Naive thymus-derived CD8-positive, alpha-beta T cell (primary cell): Measurements from ENCODE around the gene MGA. TPM values are rescaled to one million over a fixed set of nuclear protein-coding genes. Genes with fewer than 3 reads are reported as not detected.

Experiments
- ATAC-seq, 2 donors: fragments of 150-1000 bp; cut with Tn5 transposase in 1 of 2; sonication (Bioruptor Pico), chemical (Tn5 transposase) in 1 of 2; 1 replicate in 1 of 2; 2 replicates in 1 of 2; pipeline ENCODE4 v1.10.0; 2021; ENCODE audit warnings: mild to moderate bottlenecking in 2 of 2, moderate library complexity in 2 of 2
- POLR2A ChIA-PET: fragments of 350-600 bp; sonication (Branson Sonifier 250); formaldehyde crosslinking; loops from one replicate; lab custom pipeline; 2021; ENCODE audit warnings: antibody characterized with exemption; lab: Charles Lee
- DNase-seq, 10 donors: peaks; one replicate each; pipeline versions ENCODE4 v3.0.0 to v3.0.0-alpha.2; 2020 to 2022
- H3K27ac Mint-ChIP-seq, 10 donors: one replicate each; pipeline ENCODE4 v1.8.0; 2020 to 2022; ENCODE audit warnings: mild to moderate bottlenecking in 10 of 10, mixed read lengths in 10 of 10, moderate library complexity in 4 of 10, inconsistent platforms in 1 of 10
- H3K27me3 Mint-ChIP-seq, 5 donors: one replicate each; pipeline ENCODE4 v1.8.0; 2021 to 2022; ENCODE audit warnings: mixed read lengths in 5 of 5
- H3K36me3 Mint-ChIP-seq, 3 donors: one replicate each; pipeline ENCODE4 v1.8.0; 2020 to 2022; ENCODE audit warnings: mixed read lengths in 3 of 3, mild to moderate bottlenecking in 2 of 3, inconsistent platforms in 1 of 3
- H3K4me1 Mint-ChIP-seq, 4 donors: one replicate each; pipeline ENCODE4 v1.8.0; 2021 to 2022; ENCODE audit warnings: mixed read lengths in 4 of 4
- H3K4me3 Mint-ChIP-seq, 10 donors: one replicate each; pipeline ENCODE4 v1.8.0; 2020 to 2022; ENCODE audit warnings: mild to moderate bottlenecking in 10 of 10, mixed read lengths in 10 of 10, moderate library complexity in 6 of 10, inconsistent platforms in 1 of 10
- H3K9me3 Mint-ChIP-seq, 9 donors: one replicate each; pipeline ENCODE4 v1.8.0; 2020 to 2022; ENCODE audit warnings: mixed read lengths in 9 of 9, mild to moderate bottlenecking in 3 of 9, inconsistent platforms in 1 of 9, moderate library complexity in 1 of 9
- polyA plus RNA-seq, 3 donors: library from polyadenylated mRNA; unstranded; fragments of 300-500 nt; fragmentation: Illumina TruSeq; gene quantifications; one replicate each; pipeline ENCODE4 v1.2.3, GENCODE V29; 2021
- total RNA-seq, 8 experiments: library from RNA in 2 of 8; stranded (reverse) in 2 of 8; gene quantifications; one replicate each; pipeline ENCODE4 v1.2.3 and lab custom pipeline; 2021 to 2026

MGA gene
- total and polyA plus RNA-seq, 5 experiments from 2014 or later: 12.2 to 67.6 (median 20.6) TPM

DNA sequence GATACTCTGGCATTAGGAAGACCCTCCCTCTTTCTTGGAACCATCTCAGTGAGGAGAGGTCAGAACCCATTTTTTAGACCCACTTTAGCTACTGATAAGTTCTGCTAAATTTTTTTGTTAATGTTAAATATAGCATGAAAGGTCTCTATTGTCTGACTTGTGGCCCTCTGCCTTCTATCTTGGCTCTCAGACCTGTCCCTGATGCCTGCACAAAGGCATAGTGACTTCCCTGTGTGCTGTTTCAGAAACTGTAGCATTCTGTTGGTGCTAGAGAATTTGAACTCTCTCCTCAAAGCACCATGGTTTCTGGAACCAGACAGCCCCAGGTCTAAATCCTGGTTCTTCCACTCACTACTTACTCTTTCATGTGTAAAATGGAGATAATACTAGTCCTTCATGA is 129.5 kb downstream of the MGA start:
- no peaks in the 10 kb centered on the region for H3K27me3 Mint-ChIP-seq
- no peaks in the 10 kb centered on the region for H3K9me3 Mint-ChIP-seq

DNA sequence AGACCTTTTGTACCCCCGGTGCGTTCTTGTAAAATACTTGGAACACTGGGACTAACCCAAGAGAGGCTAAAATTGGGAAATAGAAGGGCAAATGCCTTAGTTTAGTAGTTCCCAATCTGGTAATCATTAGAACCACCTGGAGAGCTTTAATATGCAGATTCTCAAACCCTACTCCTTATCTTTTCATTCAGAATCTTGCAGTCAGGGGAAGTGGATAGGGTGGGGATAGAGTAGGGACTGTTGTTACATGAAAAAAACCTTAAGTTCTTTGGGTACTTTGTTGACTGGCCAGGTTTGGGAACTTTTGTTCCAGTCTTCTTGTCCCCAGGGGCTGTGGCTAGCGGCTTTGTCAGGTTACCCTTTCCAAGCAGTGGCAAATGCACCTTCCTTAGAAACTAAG is 130.0 kb downstream of the MGA start:
- POLR2A ChIA-PET: interaction anchor here (1.6 kb wide), 1 partner anchor 17 kb away, joined by 3 read pairs; no protein-coding TSS in a partner anchor
- Mint-ChIP-seq H3K36me3 (no peaks in the 10 kb centered on the region), H3K27ac (peak overlapping the region in 3 of 10 donors; percentile 4 to 80 (median 23)), H3K9me3 (no peaks in the 10 kb centered on the region), H3K27me3 (no peaks in the 10 kb centered on the region), H3K4me1 (peaks cover 34 to 53% (median 48%) of the 10 kb centered on the region in 4 donors), H3K4me3 (peak overlapping the region in 3 of 10 donors; percentile 11 to 30 (median 25))
- DNase-seq (no peak), ATAC-seq (no peak)

More for the DNA sequence above, 129.5 kb downstream of the MGA start:
- POLR2A ChIA-PET: no interaction called here
- H3K36me3 Mint-ChIP-seq: no peaks in the 10 kb centered on the region
- no peak for DNase-seq
- H3K4me1 Mint-ChIP-seq: peaks cover 33 to 50% (median 46%) of the 10 kb centered on the region in 4 donors
- ATAC-seq: no peak
- H3K4me3 Mint-ChIP-seq: peak overlapping the region in 1 of 10 donors; percentile 25
- peak overlapping the region in 3 of 10 donors; percentile 4 to 23 (median 7) for H3K27ac Mint-ChIP-seq

GRCh38 chr15:41790756-41791546 is 130.7 kb downstream of the MGA start:
- Mint-ChIP-seq H3K27ac (peak overlapping the region in 8 of 10 donors; percentile 1 to 80 (median 41)), H3K27me3 (no peaks in the 10 kb centered on the region), H3K4me1 (peaks cover 36 to 58% (median 53%) of the 10 kb centered on the region in 4 donors), H3K4me3 (peak overlapping the region in 8 of 10 donors; percentile 1 to 77 (median 26)), H3K9me3 (no peaks in the 10 kb centered on the region), H3K36me3 (no peaks in the 10 kb centered on the region)
- ATAC-seq (peak in 1 of 2 donors; percentile 9), DNase-seq (no peak)
- POLR2A ChIA-PET: interaction anchor here (1.6 kb wide), 1 partner anchor 17 kb away, joined by 3 read pairs; no protein-coding TSS in a partner anchor

DNA sequence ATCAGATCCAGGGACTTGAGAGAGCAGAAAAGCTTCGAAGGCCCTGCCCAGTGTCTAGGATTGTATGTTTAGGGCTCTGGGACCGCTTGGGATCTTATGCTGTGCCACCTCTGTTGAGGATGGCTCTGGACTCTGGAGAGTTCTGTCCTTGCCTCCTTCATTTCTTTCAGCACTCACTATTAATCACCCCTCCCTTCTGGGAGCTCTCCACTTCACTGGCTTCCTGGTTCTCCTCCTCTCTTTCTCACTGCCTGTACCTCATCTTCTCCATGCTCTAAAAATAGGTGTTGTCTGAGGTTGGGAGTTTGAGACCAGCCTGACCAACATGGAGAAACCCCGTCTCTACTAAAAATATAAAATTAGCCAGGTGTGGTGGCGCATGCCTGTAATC is 131.3 kb downstream of the MGA start:
- no peaks in the 10 kb centered on the region for H3K9me3 Mint-ChIP-seq
- ATAC-seq (no peak), DNase-seq (no peak)
- H3K4me1 Mint-ChIP-seq: peaks cover 39 to 64% (median 59%) of the 10 kb centered on the region in 4 donors
- H3K27me3 Mint-ChIP-seq: no peaks in the 10 kb centered on the region
- no peaks in the 10 kb centered on the region for H3K36me3 Mint-ChIP-seq
- H3K27ac Mint-ChIP-seq: peak overlapping the region in 6 of 10 donors; percentile 15 to 58 (median 27)
- POLR2A ChIA-PET: interaction anchor here (1.6 kb wide), 1 partner anchor 18 kb away, joined by 3 read pairs; no protein-coding TSS in a partner anchor
- H3K4me3 Mint-ChIP-seq: peak overlapping the region in 5 of 10 donors; percentile 20 to 77 (median 28)

- POLR2A ChIA-PET: no interaction called here
- ATAC-seq: no peak
- H3K9me3 Mint-ChIP-seq: no peaks in the 10 kb centered on the region
- no peaks in the 10 kb centered on the region for H3K27me3 Mint-ChIP-seq
- peaks cover 42 to 68% (median 61%) of the 10 kb centered on the region in 4 donors for H3K4me1 Mint-ChIP-seq
- no peaks in the 10 kb centered on the region for H3K36me3 Mint-ChIP-seq
- no peak for DNase-seq
- H3K27ac Mint-ChIP-seq: peak overlapping the region in 6 of 10 donors; percentile 6 to 61 (median 18)
- peak overlapping the region in 2 of 10 donors; percentile 21 to 34 for H3K4me3 Mint-ChIP-seq
Measured at GRCh38 chr15:41792000-41792637, 131.9 kb downstream of the MGA start.

GRCh38 chr15:41794081-41794480 is 133.9 kb downstream of the MGA start:
- Mint-ChIP-seq H3K4me1 (peaks cover 37 to 60% (median 54%) of the 10 kb centered on the region in 4 donors), H3K36me3 (peaks cover 0 to 3% (median 0%) of the 10 kb centered on the region in 3 donors), H3K27ac (no peak overlapping the region), H3K9me3 (no peaks in the 10 kb centered on the region), H3K27me3 (no peaks in the 10 kb centered on the region), H3K4me3 (no peak overlapping the region)
- DNase-seq (no peak), ATAC-seq (no peak)
- POLR2A ChIA-PET: interaction anchor here (0.8 kb wide), 1 partner anchor 10 kb away, joined by 3 read pairs; no protein-coding TSS in a partner anchor

DNA sequence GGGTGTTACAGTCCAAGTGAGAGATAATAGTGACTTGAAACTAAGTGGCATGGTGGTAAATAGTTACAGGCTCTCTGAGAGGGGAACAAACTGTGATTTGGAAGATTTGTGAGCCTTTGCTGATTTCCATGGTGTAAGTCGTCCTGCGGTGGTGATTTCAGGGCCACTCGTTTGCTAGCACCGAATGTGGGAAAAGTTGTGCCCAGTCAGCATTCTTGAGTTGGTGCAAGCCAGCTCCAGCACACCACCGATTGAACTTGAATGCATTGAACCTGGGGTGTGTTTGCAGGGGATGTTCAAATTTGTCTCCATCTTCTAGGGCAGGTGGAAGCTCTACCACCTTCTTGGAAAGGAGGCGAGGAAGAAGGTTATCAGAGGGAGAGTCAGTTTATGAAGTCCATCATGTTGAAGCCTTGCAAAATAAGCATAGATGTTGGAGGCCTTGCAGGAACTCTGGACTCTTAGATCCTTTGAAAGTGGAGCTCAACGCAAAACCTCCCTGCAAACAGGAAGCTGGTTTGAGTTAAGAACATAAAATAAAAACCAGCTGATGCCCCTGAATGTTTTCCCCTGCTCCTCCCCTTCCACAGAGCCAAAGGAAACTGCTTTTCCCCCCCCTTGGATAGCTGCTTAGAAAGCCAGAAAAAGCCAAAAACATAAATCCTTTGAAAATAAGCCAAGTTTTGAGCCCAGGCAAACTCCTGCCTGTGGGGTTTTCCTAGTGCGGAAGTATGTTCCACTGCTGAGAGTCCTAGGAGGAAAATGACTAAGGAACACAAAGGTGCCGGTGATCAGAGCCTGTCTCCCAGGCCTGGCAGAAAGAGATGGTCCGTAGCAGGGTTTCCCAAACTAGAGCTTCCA is 136.0 kb downstream of the MGA start:
- H3K4me1 Mint-ChIP-seq: peaks cover 21 to 39% (median 32%) of the 10 kb centered on the region in 4 donors
- H3K9me3 Mint-ChIP-seq: no peaks in the 10 kb centered on the region
- H3K27ac Mint-ChIP-seq: peak overlapping the region in 8 of 10 donors; percentile 11 to 76 (median 48)
- peaks cover 0 to 22% (median 7%) of the 10 kb centered on the region in 3 donors for H3K36me3 Mint-ChIP-seq
- DNase-seq (no peak), ATAC-seq (no peak)
- POLR2A ChIA-PET: no interaction called here
- no peaks in the 10 kb centered on the region for H3K27me3 Mint-ChIP-seq
- peak overlapping the region in 1 of 10 donors; percentile 12 for H3K4me3 Mint-ChIP-seq

- Mint-ChIP-seq H3K4me1 (peaks cover 14 to 27% (median 22%) of the 10 kb centered on the region in 4 donors), H3K36me3 (peaks cover 0 to 27% (median 7%) of the 10 kb centered on the region in 3 donors), H3K27me3 (no peaks in the 10 kb centered on the region), H3K27ac (peak overlapping the region in 5 of 10 donors; percentile 11 to 75 (median 37)), H3K9me3 (no peaks in the 10 kb centered on the region), H3K4me3 (no peak overlapping the region)
- POLR2A ChIA-PET: no interaction called here
- no peak for DNase-seq
- no peak for ATAC-seq
Measured at GRCh38 chr15:41797201-41797944, 137.2 kb downstream of the MGA start.

- no peak overlapping the region for H3K4me3 Mint-ChIP-seq
- peaks cover 14 to 24% (median 19%) of the 10 kb centered on the region in 4 donors for H3K4me1 Mint-ChIP-seq
- POLR2A ChIA-PET: no interaction called here
- H3K27ac Mint-ChIP-seq: peak overlapping the region in 1 of 10 donors; percentile 4
- ATAC-seq: no peak
- H3K9me3 Mint-ChIP-seq: no peaks in the 10 kb centered on the region
- H3K36me3 Mint-ChIP-seq: peaks cover 0 to 30% (median 7%) of the 10 kb centered on the region in 3 donors
- H3K27me3 Mint-ChIP-seq: no peaks in the 10 kb centered on the region
- no peak for DNase-seq
Measured at GRCh38 chr15:41798607-41799487, 138.6 kb downstream of the MGA start.

DNA sequence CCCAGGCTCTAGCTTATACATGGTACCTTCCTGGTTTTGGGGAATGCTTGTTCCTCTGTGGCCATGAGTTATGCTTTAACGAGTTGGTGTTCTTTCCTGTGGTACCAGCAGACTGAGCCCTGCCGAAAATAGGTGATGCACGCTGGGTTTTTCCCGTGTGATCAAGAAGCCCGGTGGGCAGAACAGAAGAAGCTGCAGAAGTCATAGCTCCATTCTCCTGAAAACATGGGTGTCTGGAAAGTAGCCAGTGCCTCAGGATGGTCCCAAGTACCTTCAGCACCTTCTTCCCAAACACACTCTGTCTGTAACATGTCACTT is 139.2 kb downstream of the MGA start:
- Mint-ChIP-seq H3K36me3 (peaks cover 0 to 31% (median 7%) of the 10 kb centered on the region in 3 donors), H3K9me3 (no peaks in the 10 kb centered on the region), H3K27ac (no peak overlapping the region), H3K4me1 (peaks cover 14 to 27% (median 22%) of the 10 kb centered on the region in 4 donors), H3K4me3 (no peak overlapping the region), H3K27me3 (no peaks in the 10 kb centered on the region)
- POLR2A ChIA-PET: no interaction called here
- DNase-seq: no peak
- no peak for ATAC-seq

DNA sequence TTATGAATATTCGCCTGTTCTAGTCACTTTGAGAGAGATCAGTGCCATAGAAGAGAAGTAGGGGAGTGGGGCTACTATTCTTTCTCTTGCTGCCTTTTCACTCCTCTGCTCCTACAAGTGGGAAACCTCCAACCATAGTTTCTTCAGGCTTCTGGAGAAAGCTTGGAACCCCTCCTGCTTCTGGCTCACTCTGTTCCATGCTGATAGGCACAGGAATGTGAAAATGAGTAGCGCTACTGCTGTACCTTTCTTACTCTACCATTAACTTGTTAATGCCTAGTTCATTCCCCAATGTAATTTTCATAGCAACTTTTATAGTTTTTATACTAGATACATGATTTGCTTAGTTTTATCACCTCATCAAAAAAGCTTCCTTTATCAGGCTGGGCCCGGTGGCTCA is 141.0 kb downstream of the MGA start:
- Mint-ChIP-seq H3K27ac (peak overlapping the region in 2 of 10 donors; percentile 5 to 7), H3K9me3 (no peaks in the 10 kb centered on the region), H3K27me3 (no peaks in the 10 kb centered on the region), H3K4me3 (no peak overlapping the region), H3K4me1 (peaks cover 11 to 32% (median 14%) of the 10 kb centered on the region in 4 donors), H3K36me3 (peaks cover 0 to 35% (median 7%) of the 10 kb centered on the region in 3 donors)
- no peak for ATAC-seq
- POLR2A ChIA-PET: interaction anchor here (1.1 kb wide), 1 partner anchor 12 kb away, joined by 3 read pairs; no protein-coding TSS in a partner anchor
- no peak for DNase-seq
